ENCODE data around the gene VPS50. TPM values are rescaled to one million over a fixed set of nuclear protein-coding genes. Genes with fewer than 3 reads are reported as not detected.

VPS50 gene
- total RNA-seq, 1 experiment from 2014 or later, result 9.2 TPM

DNA sequence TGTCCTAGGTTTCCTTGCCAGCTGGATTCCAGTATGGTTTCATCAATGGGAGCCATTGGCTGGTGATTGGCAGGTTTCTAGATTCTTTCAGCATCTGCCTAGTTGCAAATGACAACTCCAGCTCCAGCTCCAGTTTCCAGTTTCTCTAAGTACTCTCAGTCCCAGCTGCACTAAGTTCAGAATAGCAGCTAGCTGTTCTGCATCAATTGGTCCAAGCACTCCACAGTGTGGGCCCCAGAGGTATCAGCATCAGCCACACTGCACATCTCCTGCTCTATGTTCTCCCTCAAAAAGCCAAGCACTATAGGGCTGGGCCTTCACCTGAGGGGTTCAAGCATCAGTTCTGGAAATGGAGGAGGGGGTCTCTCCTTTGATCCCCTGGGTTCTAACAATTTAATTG lies 143.4 kb downstream of the VPS50 start:
- Mint-ChIP-seq H3K4me3 (no peak overlapping the region), H3K36me3 (0 out of 2 replicates have a peak, but pooled peaks cover 2% of the 10 kb centered on the region), H3K4me1 (peaks cover 9% of the 10 kb centered on the region), H3K9me3 (peaks cover 12% of the 10 kb centered on the region), H3K27me3 (ENCODE audit: low read depth) (no peaks in the 10 kb centered on the region), H3K27ac (no peak overlapping the region)
- ATAC-seq (no peak), DNase-seq (ENCODE audit: low spot score) (no peak)
- ChIA-PET POLR2A (no interaction called here), CTCF (interaction anchor here (1.7 to 1.8 kb wide), 3 partner anchors 12 to 130 kb away, joined by 5 to 16 read pairs (median 14); no protein-coding TSS in a partner anchor)
- no peak for TF ChIP-seq TP53 (CRISPR knock-in tag; IDR thresholded peaks at IDR 0.05)
- TF ChIP-seq, protein P1, sequence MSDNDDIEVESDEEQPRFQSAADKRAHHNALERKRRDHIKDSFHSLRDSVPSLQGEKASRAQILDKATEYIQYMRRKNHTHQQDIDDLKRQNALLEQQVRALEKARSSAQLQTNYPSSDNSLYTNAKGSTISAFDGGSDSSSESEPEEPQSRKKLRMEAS (CRISPR knock-in tag; IDR thresholded peaks at IDR 0.05), result no peak
- TF ChIP-seq, protein P2, sequence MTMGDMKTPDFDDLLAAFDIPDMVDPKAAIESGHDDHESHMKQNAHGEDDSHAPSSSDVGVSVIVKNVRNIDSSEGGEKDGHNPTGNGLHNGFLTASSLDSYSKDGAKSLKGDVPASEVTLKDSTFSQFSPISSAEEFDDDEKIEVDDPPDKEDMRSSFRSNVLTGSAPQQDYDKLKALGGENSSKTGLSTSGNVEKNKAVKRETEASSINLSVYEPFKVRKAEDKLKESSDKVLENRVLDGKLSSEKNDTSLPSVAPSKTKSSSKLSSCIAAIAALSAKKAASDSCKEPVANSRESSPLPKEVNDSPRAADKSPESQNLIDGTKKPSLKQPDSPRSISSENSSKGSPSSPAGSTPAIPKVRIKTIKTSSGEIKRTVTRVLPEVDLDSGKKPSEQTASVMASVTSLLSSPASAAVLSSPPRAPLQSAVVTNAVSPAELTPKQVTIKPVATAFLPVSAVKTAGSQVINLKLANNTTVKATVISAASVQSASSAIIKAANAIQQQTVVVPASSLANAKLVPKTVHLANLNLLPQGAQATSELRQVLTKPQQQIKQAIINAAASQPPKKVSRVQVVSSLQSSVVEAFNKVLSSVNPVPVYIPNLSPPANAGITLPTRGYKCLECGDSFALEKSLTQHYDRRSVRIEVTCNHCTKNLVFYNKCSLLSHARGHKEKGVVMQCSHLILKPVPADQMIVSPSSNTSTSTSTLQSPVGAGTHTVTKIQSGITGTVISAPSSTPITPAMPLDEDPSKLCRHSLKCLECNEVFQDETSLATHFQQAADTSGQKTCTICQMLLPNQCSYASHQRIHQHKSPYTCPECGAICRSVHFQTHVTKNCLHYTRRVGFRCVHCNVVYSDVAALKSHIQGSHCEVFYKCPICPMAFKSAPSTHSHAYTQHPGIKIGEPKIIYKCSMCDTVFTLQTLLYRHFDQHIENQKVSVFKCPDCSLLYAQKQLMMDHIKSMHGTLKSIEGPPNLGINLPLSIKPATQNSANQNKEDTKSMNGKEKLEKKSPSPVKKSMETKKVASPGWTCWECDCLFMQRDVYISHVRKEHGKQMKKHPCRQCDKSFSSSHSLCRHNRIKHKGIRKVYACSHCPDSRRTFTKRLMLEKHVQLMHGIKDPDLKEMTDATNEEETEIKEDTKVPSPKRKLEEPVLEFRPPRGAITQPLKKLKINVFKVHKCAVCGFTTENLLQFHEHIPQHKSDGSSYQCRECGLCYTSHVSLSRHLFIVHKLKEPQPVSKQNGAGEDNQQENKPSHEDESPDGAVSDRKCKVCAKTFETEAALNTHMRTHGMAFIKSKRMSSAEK (CRISPR knock-in tag; IDR thresholded peaks at IDR 0.05; ENCODE audit: borderline replicate concordance), result no peak
- no peak for TF ChIP-seq NR2C2 (CRISPR knock-in tag; IDR thresholded peaks at IDR 0.05)
- TF ChIP-seq, protein P3, sequence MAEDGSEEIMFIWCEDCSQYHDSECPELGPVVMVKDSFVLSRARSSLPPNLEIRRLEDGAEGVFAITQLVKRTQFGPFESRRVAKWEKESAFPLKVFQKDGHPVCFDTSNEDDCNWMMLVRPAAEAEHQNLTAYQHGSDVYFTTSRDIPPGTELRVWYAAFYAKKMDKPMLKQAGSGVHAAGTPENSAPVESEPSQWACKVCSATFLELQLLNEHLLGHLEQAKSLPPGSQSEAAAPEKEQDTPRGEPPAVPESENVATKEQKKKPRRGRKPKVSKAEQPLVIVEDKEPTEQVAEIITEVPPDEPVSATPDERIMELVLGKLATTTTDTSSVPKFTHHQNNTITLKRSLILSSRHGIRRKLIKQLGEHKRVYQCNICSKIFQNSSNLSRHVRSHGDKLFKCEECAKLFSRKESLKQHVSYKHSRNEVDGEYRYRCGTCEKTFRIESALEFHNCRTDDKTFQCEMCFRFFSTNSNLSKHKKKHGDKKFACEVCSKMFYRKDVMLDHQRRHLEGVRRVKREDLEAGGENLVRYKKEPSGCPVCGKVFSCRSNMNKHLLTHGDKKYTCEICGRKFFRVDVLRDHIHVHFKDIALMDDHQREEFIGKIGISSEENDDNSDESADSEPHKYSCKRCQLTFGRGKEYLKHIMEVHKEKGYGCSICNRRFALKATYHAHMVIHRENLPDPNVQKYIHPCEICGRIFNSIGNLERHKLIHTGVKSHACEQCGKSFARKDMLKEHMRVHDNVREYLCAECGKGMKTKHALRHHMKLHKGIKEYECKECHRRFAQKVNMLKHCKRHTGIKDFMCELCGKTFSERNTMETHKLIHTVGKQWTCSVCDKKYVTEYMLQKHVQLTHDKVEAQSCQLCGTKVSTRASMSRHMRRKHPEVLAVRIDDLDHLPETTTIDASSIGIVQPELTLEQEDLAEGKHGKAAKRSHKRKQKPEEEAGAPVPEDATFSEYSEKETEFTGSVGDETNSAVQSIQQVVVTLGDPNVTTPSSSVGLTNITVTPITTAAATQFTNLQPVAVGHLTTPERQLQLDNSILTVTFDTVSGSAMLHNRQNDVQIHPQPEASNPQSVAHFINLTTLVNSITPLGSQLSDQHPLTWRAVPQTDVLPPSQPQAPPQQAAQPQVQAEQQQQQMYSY (CRISPR knock-in tag; IDR thresholded peaks at IDR 0.05), result peak; percentile 27; the same call in 1 of the 2 replicates
- TF ChIP-seq, protein P4, sequence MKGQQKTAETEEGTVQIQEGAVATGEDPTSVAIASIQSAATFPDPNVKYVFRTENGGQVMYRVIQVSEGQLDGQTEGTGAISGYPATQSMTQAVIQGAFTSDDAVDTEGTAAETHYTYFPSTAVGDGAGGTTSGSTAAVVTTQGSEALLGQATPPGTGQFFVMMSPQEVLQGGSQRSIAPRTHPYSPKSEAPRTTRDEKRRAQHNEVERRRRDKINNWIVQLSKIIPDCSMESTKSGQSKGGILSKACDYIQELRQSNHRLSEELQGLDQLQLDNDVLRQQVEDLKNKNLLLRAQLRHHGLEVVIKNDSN (CRISPR knock-in tag; IDR thresholded peaks at IDR 0.05), result no peak
- TF ChIP-seq, protein P5, sequence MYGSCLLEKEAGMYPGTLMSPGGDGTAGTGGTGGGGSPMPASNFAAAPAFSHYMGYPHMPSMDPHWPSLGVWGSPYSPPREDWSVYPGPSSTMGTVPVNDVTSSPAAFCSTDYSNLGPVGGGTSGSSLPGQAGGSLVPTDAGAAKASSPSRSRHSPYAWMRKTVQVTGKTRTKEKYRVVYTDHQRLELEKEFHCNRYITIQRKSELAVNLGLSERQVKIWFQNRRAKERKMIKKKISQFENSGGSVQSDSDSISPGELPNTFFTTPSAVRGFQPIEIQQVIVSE (CRISPR knock-in tag; IDR thresholded peaks at IDR 0.05; ENCODE audit: borderline replicate concordance), result no peak

DNA sequence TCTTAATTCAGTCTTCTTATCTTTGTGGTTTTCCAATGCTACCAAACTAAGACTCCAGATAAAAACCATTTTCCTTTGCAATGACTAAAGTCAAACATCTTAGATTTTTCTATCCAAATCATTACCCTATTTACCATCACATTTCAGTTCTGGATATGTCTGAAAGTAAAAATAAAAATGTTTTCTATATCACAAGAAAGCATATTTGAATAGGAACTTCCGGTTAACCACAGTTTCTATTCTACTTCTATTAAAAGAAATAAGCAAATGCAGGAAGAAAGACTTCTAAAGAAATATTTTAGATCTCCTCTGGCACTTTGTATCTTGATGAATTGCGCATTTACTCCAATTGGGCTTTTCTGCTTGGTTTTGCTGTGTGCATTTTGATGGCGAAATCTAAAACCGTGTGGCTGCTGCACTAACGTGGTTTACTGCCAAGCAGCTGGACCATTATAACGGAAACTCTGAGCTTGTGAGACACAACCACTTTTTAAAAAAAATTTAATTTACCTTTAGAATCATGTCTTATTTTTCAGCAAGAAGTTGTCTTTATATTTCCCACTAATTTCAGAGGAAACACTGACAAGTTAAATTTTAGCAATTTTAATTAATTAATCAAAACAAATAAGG lies 146.1 kb downstream of the VPS50 start:
- TF ChIP-seq, protein P5 (CRISPR knock-in tag; IDR thresholded peaks at IDR 0.05; ENCODE audit: borderline replicate concordance), result no peak
- TF ChIP-seq ATF1 (CRISPR knock-in tag; IDR thresholded peaks at IDR 0.05) (no peak), FOXP1 (CRISPR knock-in tag; IDR thresholded peaks at IDR 0.05; ENCODE audit: borderline replicate concordance) (no peak), SP1 (CRISPR knock-in tag; conservative IDR thresholded peaks at IDR 0.05) (no peak), JUN (CRISPR knock-in tag; IDR thresholded peaks at IDR 0.05) (no peak), ELF4 (CRISPR knock-in tag; IDR thresholded peaks at IDR 0.05; ENCODE audit: low read depth) (no peak), FOXK1 (CRISPR knock-in tag; IDR thresholded peaks at IDR 0.05) (no peak)
- TF ChIP-seq, protein P2 (CRISPR knock-in tag; IDR thresholded peaks at IDR 0.05; ENCODE audit: borderline replicate concordance), result no peak
- ATAC-seq, result no peak
- H3K27me3 Mint-ChIP-seq (ENCODE audit: low read depth), result no peaks in the 10 kb centered on the region
- H3K27ac Mint-ChIP-seq, result no peak overlapping the region
- DNase-seq (ENCODE audit: low spot score), result no peak
- no peaks in the 10 kb centered on the region for H3K36me3 Mint-ChIP-seq
- ChIA-PET CTCF (interaction anchor here (0.8 kb wide), 1 partner anchor 168 kb away, joined by 3 read pairs; no protein-coding TSS in a partner anchor), POLR2A (no interaction called here)
- H3K4me1 Mint-ChIP-seq, result peaks cover 9% of the 10 kb centered on the region
- H3K9me3 Mint-ChIP-seq, result peaks cover 11% of the 10 kb centered on the region; the same call in 1 of the 2 replicates
- H3K4me3 Mint-ChIP-seq, result no peak overlapping the region
